ENCODE data around the gene DSTN. TPM values are rescaled to one million over a fixed set of nuclear protein-coding genes. Genes with fewer than 3 reads are reported as not detected.
A peak's percentile ranks its signal among the peaks of the same experiment; 100 is the strongest.

Gene DSTN
- total RNA-seq, 1 experiment from 2014 or later: 202 TPM

- peaks cover 0 to 12% of the 10 kb centered on the region in 2 experiments; a peak in 3 of 4 replicates for H3K4me1 ChIP-seq (ENCODE audit: control insufficient read depth in 1 of 2, insufficient read depth in 2 of 2, low read length in 2 of 2)
- intact Hi-C loops (cut with micrococcal nuclease): no loop called here
- no peaks in the 10 kb centered on the region for H4K20me1 ChIP-seq (ENCODE audit: insufficient read depth)
- no peaks in the 10 kb centered on the region for H3K9me2 ChIP-seq (ENCODE audit: insufficient read depth)
- H3K79me2 ChIP-seq (ENCODE audit: insufficient read depth, low read length): no peaks in the 10 kb centered on the region
- no peak overlapping the region for H3K4me3 ChIP-seq (replicated peaks in 1 of 2; ENCODE audit: low read depth in 1 of 2, low read length in 2 of 2)
- ChIA-PET RAD21 (ENCODE audit: low non-redundant PET in 1 of 2, low total read pairs in 2 of 2, uncharacterized antibody in 2 of 2, unreplicated experiment in 2 of 2) (no interaction called here), CTCF (interaction anchor here (1.4 kb wide), 1 partner anchor 11 kb away, joined by 3 read pairs; no protein-coding TSS in a partner anchor), POLR2A (no interaction called here)
- DNase-seq (ENCODE audit: low read depth, low spot score) (peak; percentile 58), ATAC-seq (peak; percentile 97)
- H3K9ac ChIP-seq (ENCODE audit: low read length): no peak overlapping the region
- H3K27me3 ChIP-seq (ENCODE audit: insufficient read depth, low read length): no peaks in the 10 kb centered on the region
- H3K9me3 ChIP-seq (ENCODE audit: control insufficient read depth in 1 of 2, insufficient read depth in 1 of 2, low read depth in 1 of 2, low read length in 2 of 2): no peaks in the 10 kb centered on the region
- H3K27ac ChIP-seq (ENCODE audit: low read depth, low read length): no peak overlapping the region
- no peak overlapping the region for H2AFZ ChIP-seq (ENCODE audit: low read depth, low read length, poor library complexity, severe bottlenecking)
- peak overlapping the region; percentile 26; the same call in 1 of the 2 replicates for H3K4me2 ChIP-seq (ENCODE audit: low read length)
- no peaks in the 10 kb centered on the region for H3K36me3 ChIP-seq (ENCODE audit: control insufficient read depth in 1 of 2, insufficient read depth in 2 of 2, low read length in 2 of 2)
- no TSS peak for BruUV-seq (replicated peaks)
- TF ChIP-seq TCF7L2 (IDR thresholded peaks at IDR 0.05; ENCODE audit: borderline replicate concordance, extremely low read depth, insufficient read depth, insufficient read length) (no peak), CTCF (IDR thresholded peaks at IDR 0.05 in 2 of 3, conservative IDR thresholded peaks at IDR 0.05 in 1 of 3; ENCODE audit: borderline replicate concordance in 1 of 3, insufficient read depth in 1 of 3, low read depth in 2 of 3, low read length in 2 of 3) (no peak), RAD21 (IDR thresholded peaks at IDR 0.05; ENCODE audit: low read depth) (no peak), SP1 (IDR thresholded peaks at IDR 0.05; ENCODE audit: low read depth) (0 out of 2 replicates have a peak, but pooled peaks have one; percentile 42), YY1 (IDR thresholded peaks at IDR 0.05; ENCODE audit: extremely low read depth, insufficient replicate concordance, low read depth, low read length) (peak; percentile 52), EZH2phosphoT487 (IDR thresholded peaks at IDR 0.05; ENCODE audit: borderline replicate concordance) (no peak), SIN3A (IDR thresholded peaks at IDR 0.05; ENCODE audit: low read depth) (no peak)
Measured at GRCh38 chr20:17525650-17526049, 44.2 kb upstream of the DSTN start.

- Histone ChIP-seq H3K27me3 (ENCODE audit: insufficient read depth, low read length) (no peaks in the 10 kb centered on the region), H3K79me2 (ENCODE audit: insufficient read depth, low read length) (no peaks in the 10 kb centered on the region), H3K9me2 (ENCODE audit: insufficient read depth) (no peaks in the 10 kb centered on the region), H3K9ac (ENCODE audit: low read length) (no peak overlapping the region), H2AFZ (ENCODE audit: low read depth, low read length, poor library complexity, severe bottlenecking) (no peak overlapping the region), H3K9me3 (ENCODE audit: control insufficient read depth in 1 of 2, insufficient read depth in 1 of 2, low read depth in 1 of 2, low read length in 2 of 2) (no peaks in the 10 kb centered on the region), H3K27ac (ENCODE audit: low read depth, low read length) (no peak overlapping the region), H3K4me3 (replicated peaks in 1 of 2; ENCODE audit: low read depth in 1 of 2, low read length in 2 of 2) (no peak overlapping the region), H3K4me2 (ENCODE audit: low read length) (no peak overlapping the region), H4K20me1 (ENCODE audit: insufficient read depth) (no peaks in the 10 kb centered on the region), H3K4me1 (ENCODE audit: control insufficient read depth in 1 of 2, insufficient read depth in 2 of 2, low read length in 2 of 2) (peaks cover 16 to 30% of the 10 kb centered on the region in 2 experiments), H3K36me3 (ENCODE audit: control insufficient read depth in 1 of 2, insufficient read depth in 2 of 2, low read length in 2 of 2) (no peaks in the 10 kb centered on the region)
- ChIA-PET CTCF (interaction anchor here (1.4 kb wide), 1 partner anchor 120 kb away, joined by 3 read pairs; no protein-coding TSS in a partner anchor), RAD21 (ENCODE audit: low non-redundant PET in 1 of 2, low total read pairs in 2 of 2, uncharacterized antibody in 2 of 2, unreplicated experiment in 2 of 2) (no interaction called here), POLR2A (no interaction called here)
- TF ChIP-seq JUND (IDR thresholded peaks at IDR 0.05) (no peak), YY1 (IDR thresholded peaks at IDR 0.05; ENCODE audit: extremely low read depth, insufficient replicate concordance, low read depth, low read length) (no peak)
- DNase-seq (ENCODE audit: low read depth, low spot score) (no peak), ATAC-seq (no peak)
- intact Hi-C loops (cut with micrococcal nuclease): no loop called here
- no TSS peak for BruUV-seq (replicated peaks)
Measured at GRCh38 chr20:17529586-17529985, 40.3 kb upstream of the DSTN start.
